SK-N-SH treated with all-trans-retinoic acid at 6 μM for 48 hours (cell line): ENCODE results near the gene CD84.

Experiments
- CREB5 ChIP-seq: fragments of 250-450 bp; sonication (Bioruptor Pico); IDR thresholded peaks from 2 replicates; pipeline ENCODE4 v1.5.1; 2020; ENCODE audit warnings: low read depth, mild to moderate bottlenecking, moderate library complexity
- CSRNP3 ChIP-seq: fragments of 250-450 bp; sonication (Bioruptor Pico); IDR thresholded peaks from 2 replicates; pipeline ENCODE4 v1.5.1; 2021; ENCODE audit warnings: mild to moderate bottlenecking, moderate library complexity
- ESRRG ChIP-seq: fragments of 250-450 bp; sonication (Bioruptor Pico); IDR thresholded peaks from 2 replicates; pipeline ENCODE4 v1.6.1; 2021; ENCODE audit warnings: mild to moderate bottlenecking
- OSR1 ChIP-seq: fragments of 250-450 bp; sonication (Bioruptor Pico); IDR thresholded peaks from 2 replicates; pipeline ENCODE4 v1.8.0; 2022; ENCODE audit warnings: moderate library complexity, mild to moderate bottlenecking, inconsistent platforms
- RARB ChIP-seq: fragments of 250-450 bp; sonication (Bioruptor Pico); IDR thresholded peaks from 2 replicates; pipeline ENCODE4 v1.8.0; 2021; ENCODE audit warnings: mild to moderate bottlenecking, moderate library complexity
- TCF4 ChIP-seq: fragments of 250-450 bp; sonication (Bioruptor Pico); IDR thresholded peaks from 2 replicates; pipeline ENCODE4 v1.8.0; 2021; ENCODE audit warnings: mild to moderate bottlenecking, moderate library complexity, borderline replicate concordance
- TSHZ2 ChIP-seq: fragments of 250-450 bp; sonication (Bioruptor Pico); IDR thresholded peaks from 2 replicates; pipeline ENCODE4 v1.5.0; 2020; ENCODE audit warnings: mild to moderate bottlenecking, moderate library complexity
- ZC3H10 ChIP-seq: fragments of 250-450 bp; sonication (Bioruptor Pico); IDR thresholded peaks from 2 replicates; pipeline ENCODE4 v1.5.1; 2021; ENCODE audit warnings: mild to moderate bottlenecking, moderate library complexity
- ZFP3 ChIP-seq: fragments of 250-450 bp; sonication (Bioruptor Pico); IDR thresholded peaks from 2 replicates; pipeline ENCODE4 v1.5.0; 2020; ENCODE audit warnings: mild to moderate bottlenecking, moderate library complexity
- ZFP30 ChIP-seq: fragments of 450-650 bp; formaldehyde crosslinking; IDR thresholded peaks from 2 replicates; pipeline ENCODE4 v1.5.0; 2022; ENCODE audit warnings: mild to moderate bottlenecking, moderate library complexity
- ZNF565 ChIP-seq: fragments of 450-650 bp; formaldehyde crosslinking; conservative IDR thresholded peaks from 2 replicates; pipeline ENCODE4 v1.5.0; 2020; ENCODE audit warnings: low read depth, mild to moderate bottlenecking, moderate library complexity
- ZNF70 ChIP-seq: fragments of 450-650 bp; formaldehyde crosslinking; IDR thresholded peaks from 2 replicates; pipeline ENCODE4 v1.5.0; 2020; ENCODE audit warnings: mild to moderate bottlenecking, moderate library complexity
- TF ChIP-seq, protein P1 (sequence below): fragments of 250-450 bp; sonication (Bioruptor Pico); IDR thresholded peaks from 2 replicates; pipeline ENCODE4 v1.8.0; 2020; ENCODE audit warnings: mild to moderate bottlenecking, moderate library complexity, borderline replicate concordance

GRCh38 chr1:160569806-160570205, 9.5 kb downstream of the CD84 start:
- TF ChIP-seq ZFP3 (CRISPR knock-in tag) (no peak), ZFP30 (CRISPR knock-in tag) (no peak), RARB (CRISPR knock-in tag) (no peak), ZC3H10 (CRISPR knock-in tag) (no peak), TSHZ2 (CRISPR knock-in tag) (no peak), ZNF70 (CRISPR knock-in tag) (no peak), ESRRG (no peak), TCF4 (CRISPR knock-in tag) (no peak), CREB5 (CRISPR knock-in tag) (no peak), OSR1 (CRISPR knock-in tag) (no peak), ZNF565 (CRISPR knock-in tag) (no peak), CSRNP3 (no peak)
- TF ChIP-seq, protein P1, sequence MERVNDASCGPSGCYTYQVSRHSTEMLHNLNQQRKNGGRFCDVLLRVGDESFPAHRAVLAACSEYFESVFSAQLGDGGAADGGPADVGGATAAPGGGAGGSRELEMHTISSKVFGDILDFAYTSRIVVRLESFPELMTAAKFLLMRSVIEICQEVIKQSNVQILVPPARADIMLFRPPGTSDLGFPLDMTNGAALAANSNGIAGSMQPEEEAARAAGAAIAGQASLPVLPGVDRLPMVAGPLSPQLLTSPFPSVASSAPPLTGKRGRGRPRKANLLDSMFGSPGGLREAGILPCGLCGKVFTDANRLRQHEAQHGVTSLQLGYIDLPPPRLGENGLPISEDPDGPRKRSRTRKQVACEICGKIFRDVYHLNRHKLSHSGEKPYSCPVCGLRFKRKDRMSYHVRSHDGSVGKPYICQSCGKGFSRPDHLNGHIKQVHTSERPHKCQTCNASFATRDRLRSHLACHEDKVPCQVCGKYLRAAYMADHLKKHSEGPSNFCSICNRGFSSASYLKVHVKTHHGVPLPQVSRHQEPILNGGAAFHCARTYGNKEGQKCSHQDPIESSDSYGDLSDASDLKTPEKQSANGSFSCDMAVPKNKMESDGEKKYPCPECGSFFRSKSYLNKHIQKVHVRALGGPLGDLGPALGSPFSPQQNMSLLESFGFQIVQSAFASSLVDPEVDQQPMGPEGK (CRISPR knock-in tag) = no peak
